HepG2 (cell line): ENCODE measurements around the gene ESPNL. TPM values are rescaled to one million over a fixed set of nuclear protein-coding genes. Genes with fewer than 3 reads are reported as not detected.

ENCODE experiments used
- ATAC-seq: fragments of 200-7000 bp; cut with Tn5 transposase; 3 replicates; pipeline ENCODE4 v1.9.1; 2020; ENCODE audit warnings: mild to moderate bottlenecking, moderate library complexity
- BruUV-seq: library from RNA; stranded (reverse); fragments of 400-500 nt; replicated peaks from 2 replicates; lab custom pipeline; 2021; lab: Mats Ljungman, UMichigan
- CTCF ChIA-PET: fragments of 300-600 bp; formaldehyde crosslinking; extraction: SDS; loops from one replicate; lab custom pipeline; 2021; ENCODE audit warnings: low total read pairs, inconsistent platforms, low intra/inter-chr PET ratio; lab: Yijun Ruan, JAX
- POLR2A ChIA-PET: fragments of 350-600 bp; sonication (Branson Sonifier 250); formaldehyde crosslinking; loops from one replicate; lab custom pipeline; 2020; ENCODE audit warnings: antibody characterized with exemption, inconsistent platforms; lab: Yijun Ruan, JAX
- DNase-seq: peaks from one replicate; pipeline ENCODE4 v3.0.0-alpha.2; 2015; ENCODE audit warnings: low spot score
- FAIRE-seq: peaks from 3 replicates; lab custom pipeline; 2011; peaks lifted over from hg19 to GRCh38; lab: Jason Lieb, UNC
- H2AFZ ChIP-seq: one replicate; pipeline ENCODE4 v1.6.1; 2011; ENCODE audit warnings: low read length, inconsistent platforms
- H3K27ac ChIP-seq: fragments of 300-600 bp; 3 replicates; pipeline ENCODE4 v1.8.0; 2011; ENCODE audit warnings: mixed run types, mild to moderate bottlenecking, mixed read lengths, low read length, inconsistent platforms; ENCODE audit not compliant: insufficient read depth; ENCODE audit errors: extremely low read length
- H3K27me3 ChIP-seq, 2 experiments: fragments of 200-600 bp in 1 of 2; 2 replicates in 1 of 2; 3 replicates in 1 of 2; pipeline versions ENCODE4 v1.6.0 to v1.8.0; 2011; ENCODE audit warnings: low read length in 2 of 2, mild to moderate bottlenecking in 2 of 2, moderate library complexity in 2 of 2, inconsistent platforms in 1 of 2; ENCODE audit not compliant: insufficient read depth in 2 of 2, control insufficient read depth in 1 of 2
- H3K36me3 ChIP-seq, 2 experiments: fragments of 200-600 bp in 1 of 2; replicated peaks in 1 of 2; 2 replicates in 1 of 2; 3 replicates in 1 of 2; pipeline versions ENCODE4 v1.5.1 to v1.8.0; 2011; ENCODE audit warnings: low read length in 2 of 2, inconsistent platforms in 1 of 2; ENCODE audit not compliant: insufficient read depth in 2 of 2, control insufficient read depth in 1 of 2
- H3K4me1 ChIP-seq: 2 replicates; pipeline ENCODE4 v1.5.1; 2012; ENCODE audit warnings: low read length, inconsistent platforms; ENCODE audit not compliant: insufficient read depth
- H3K4me2 ChIP-seq: 2 replicates; pipeline ENCODE4 v1.6.0; 2011; ENCODE audit warnings: low read depth, low read length, inconsistent platforms
- H3K4me3 ChIP-seq, 3 experiments: fragments of 200-600 bp in 1 of 3; sonication (generic), shearing (Covaris generic) in 1 of 3; replicated peaks in 1 of 3; 2 replicates each; pipeline ENCODE4 v1.5.1; 2011 to 2016; ENCODE audit warnings: low read length in 3 of 3, inconsistent platforms in 2 of 3, low read depth in 2 of 3, mild to moderate bottlenecking in 2 of 3, control low read depth in 1 of 3, mixed read lengths in 1 of 3; ENCODE audit not compliant: insufficient read depth in 1 of 3
- H3K79me2 ChIP-seq: one replicate; pipeline ENCODE4 v1.6.1; 2011; ENCODE audit warnings: low read length, inconsistent platforms; ENCODE audit not compliant: insufficient read depth
- H3K9ac ChIP-seq: 2 replicates; pipeline ENCODE4 v1.6.0; 2011; ENCODE audit warnings: mild to moderate bottlenecking, low read depth, low read length, inconsistent platforms; ENCODE audit not compliant: insufficient read depth
- H3K9me3 ChIP-seq: 2 replicates; pipeline ENCODE4 v1.5.1; 2012; ENCODE audit warnings: mild to moderate bottlenecking, low read length
- H4K20me1 ChIP-seq: 2 replicates; pipeline ENCODE4 v1.6.0; 2011; ENCODE audit warnings: inconsistent platforms, mild to moderate bottlenecking, low read length, moderate library complexity; ENCODE audit not compliant: insufficient read depth
- CEBPG ChIP-seq: IDR thresholded peaks from 2 replicates; pipeline ENCODE4 v1.6.1; 2016
- MTF1 ChIP-seq: sonication (generic); formaldehyde crosslinking; IDR thresholded peaks from 2 replicates; pipeline ENCODE4 v1.5.0; 2020; ENCODE audit warnings: missing genetic modification reagents
- PCBP1 ChIP-seq: fragments of 200-400 bp; formaldehyde crosslinking; IDR thresholded peaks from 2 replicates; pipeline ENCODE4 v1.6.1; 2017; ENCODE audit warnings: mild to moderate bottlenecking, low read depth, low read length, borderline replicate concordance
- TFDP2 ChIP-seq: sonication (generic); formaldehyde crosslinking; IDR thresholded peaks from 2 replicates; pipeline ENCODE4 v1.4.0; 2020; ENCODE audit warnings: missing genetic modification reagents
- TP53 ChIP-seq: sonication (generic); formaldehyde crosslinking; conservative IDR thresholded peaks from 2 replicates; pipeline ENCODE4 v1.4.0; 2020; ENCODE audit warnings: missing genetic modification reagents
- ZBTB1 ChIP-seq: sonication (generic); formaldehyde crosslinking; IDR thresholded peaks from 2 replicates; pipeline ENCODE4 v1.4.0; 2020; ENCODE audit warnings: missing genetic modification reagents, borderline replicate concordance
- ZBTB21 ChIP-seq: sonication (generic); formaldehyde crosslinking; IDR thresholded peaks from 2 replicates; pipeline ENCODE4 v1.4.0; 2020; ENCODE audit warnings: missing genetic modification reagents
- ZFP90 ChIP-seq: sonication (generic); formaldehyde crosslinking; IDR thresholded peaks from 2 replicates; pipeline ENCODE4 v1.8.0; 2022; ENCODE audit warnings: missing genetic modification reagents, mild to moderate bottlenecking, inconsistent platforms, borderline replicate concordance
- ZNF530 ChIP-seq: sonication (generic); formaldehyde crosslinking; IDR thresholded peaks from 2 replicates; pipeline ENCODE4 v1.5.0; 2020; ENCODE audit warnings: low read depth, mild to moderate bottlenecking, missing genetic modification reagents
- ZNF746 ChIP-seq: sonication (generic); formaldehyde crosslinking; IDR thresholded peaks from 2 replicates; pipeline ENCODE4 v1.8.0; 2022; ENCODE audit warnings: mild to moderate bottlenecking, missing genetic modification reagents
- WGBS: methylation state at CpG from one replicate; pipeline ENCODE4 v1.1.6; 2017; ENCODE audit warnings: low lambda C conversion rate; 5-methylcytosine and 5-hydroxymethylcytosine counted together
- in situ Hi-C: cut with HindIII; loops from 2 replicates; pipeline ENCODE4 v1.10.0; 2017; ENCODE audit warnings: low pct_unique_long_range_greater_than_20kb; ENCODE audit not compliant: extremely low pct_ligation_motif_present
- intact Hi-C: fragments of 100-400 bp; cut with micrococcal nuclease; formaldehyde crosslinking; loops from one replicate; pipeline ENCODE4 v1.10.0; 2022; ENCODE audit not compliant: unreplicated experiment
- polyA plus RNA-seq, 8 experiments: library from polyadenylated mRNA; depleted of rRNA in 3 of 8; stranded (reverse) in 7 of 8; unstranded in 1 of 8; fragments of >200 nt; fragmentation: Illumina TruSeq in 4 of 8; extraction: Trizol in 4 of 8; gene quantifications; 2 replicates each; pipeline versions ENCODE4 v1.2.1 to v1.2.3, GENCODE V29; 2011 to 2016; ENCODE audit warnings: low read depth in 4 of 8, missing spikeins in 1 of 8, mixed read lengths in 1 of 8; ENCODE audit not compliant: insufficient read depth in 1 of 8
- total RNA-seq, 5 experiments: library from RNA; depleted of rRNA; stranded (reverse); fragments of >200 nt; fragmentation: Illumina TruSeq; extraction: Trizol; gene quantifications; 2 replicates each; pipeline ENCODE4 v1.2.3, GENCODE V29; 2016; ENCODE audit warnings: low read depth in 1 of 5
- TF ChIP-seq, protein P1 (sequence below): sonication (generic); formaldehyde crosslinking; IDR thresholded peaks from 2 replicates; pipeline ENCODE4 v1.5.1; 2020; ENCODE audit warnings: missing genetic modification reagents, mild to moderate bottlenecking, borderline replicate concordance

The ESPNL gene
- total and polyA plus RNA-seq, 2 of the 13 experiments (the other 11 are each of a cell fraction or from before 2014, with no cell fraction given) = 0.45 to 0.80 TPM

DNA sequence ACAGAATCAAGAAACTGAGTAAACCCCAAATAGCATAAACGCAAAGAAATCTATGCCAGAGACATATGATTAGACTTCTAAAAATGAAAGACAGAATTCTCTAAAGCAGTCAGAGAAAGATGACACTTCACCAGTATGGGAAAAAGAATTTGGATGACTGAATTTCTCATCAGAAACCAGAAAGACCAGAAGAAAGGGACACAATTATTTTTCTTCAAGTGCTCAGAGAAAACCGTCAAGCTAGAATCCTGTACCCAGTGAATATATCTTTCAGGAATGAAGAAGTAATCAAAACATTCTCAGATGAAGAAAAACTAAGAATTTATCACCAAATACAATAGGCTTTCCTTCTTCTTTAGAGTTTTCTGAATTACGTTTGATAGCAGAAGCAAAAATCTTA is 14.2 kb upstream of the ESPNL start:
- no TSS peak for BruUV-seq
- Histone ChIP-seq H3K9ac (no peak overlapping the region), H3K36me3 (peaks cover 29 to 40% of the 10 kb centered on the region in 2 experiments), H3K27me3 (no peaks in the 10 kb centered on the region), H3K79me2 (no peaks in the 10 kb centered on the region), H3K27ac (no peak overlapping the region), H3K4me3 (no peak overlapping the region), H3K4me1 (peaks cover 3% of the 10 kb centered on the region), H2AFZ (no peak overlapping the region), H3K9me3 (no peaks in the 10 kb centered on the region; the same call in 1 of the 2 replicates), H3K4me2 (no peak overlapping the region), H4K20me1 (no peaks in the 10 kb centered on the region)
- in situ Hi-C loops = no loop called here
- POLR2A ChIA-PET = no interaction called here
- TF ChIP-seq TFDP2 (CRISPR knock-in tag) (no peak), ZBTB21 (CRISPR knock-in tag) (no peak), ZNF530 (no peak), ZNF746 (CRISPR knock-in tag) (no peak), CEBPG (CRISPR knock-in tag) (no peak), TP53 (no peak), MTF1 (CRISPR knock-in tag) (no peak), PCBP1 (no peak), ZFP90 (CRISPR knock-in tag) (no peak), ZBTB1 (no peak)
- TF ChIP-seq, protein P1, sequence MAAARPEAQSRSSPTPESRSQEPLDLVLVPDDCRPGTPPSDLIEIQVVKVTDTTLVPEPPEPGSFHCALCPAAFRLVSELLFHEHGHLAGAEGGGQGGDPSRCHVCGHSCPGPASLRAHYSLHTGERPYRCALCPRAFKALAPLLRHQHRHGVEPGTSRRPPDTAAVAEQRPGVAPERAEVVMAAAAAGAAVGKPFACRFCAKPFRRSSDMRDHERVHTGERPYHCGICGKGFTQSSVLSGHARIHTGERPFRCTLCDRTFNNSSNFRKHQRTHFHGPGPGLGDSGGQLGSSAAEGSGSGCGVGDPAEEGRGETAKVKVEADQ (CRISPR knock-in tag) = no peak
- WGBS = 96% methylated on average over 3 of the region's 3 CpGs
- CTCF ChIA-PET = no interaction called here
- intact Hi-C loops = no loop called here
- no peak for FAIRE-seq
- ATAC-seq = no peak
- no peak for DNase-seq
